Measurements from ENCODE around the gene LAMA3. TPM values are rescaled to one million over a fixed set of nuclear protein-coding genes. Genes with fewer than 3 reads are reported as not detected.

Gene LAMA3
- total RNA-seq, 1 donor from 2014 or later: 106 TPM

DNA sequence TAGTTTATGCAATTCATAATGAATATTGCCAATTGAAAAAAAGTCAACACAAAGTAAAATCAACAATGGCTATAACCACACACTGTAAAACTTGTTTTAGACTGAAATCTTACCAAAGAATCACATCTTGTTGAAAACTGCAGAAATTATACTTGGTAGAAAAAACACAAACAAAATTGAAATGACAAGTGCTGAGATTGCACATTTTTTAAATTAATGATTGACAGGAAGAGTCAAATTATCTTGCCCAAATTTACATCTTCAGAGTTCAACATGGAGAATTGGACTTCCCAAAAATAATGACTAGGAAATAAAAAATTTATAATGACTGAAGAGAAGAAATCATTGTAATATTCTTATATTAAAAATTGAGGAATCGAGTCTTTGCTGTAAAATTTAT is 240.7 kb downstream of the LAMA3 start:
- TF ChIP-seq, protein P1, sequence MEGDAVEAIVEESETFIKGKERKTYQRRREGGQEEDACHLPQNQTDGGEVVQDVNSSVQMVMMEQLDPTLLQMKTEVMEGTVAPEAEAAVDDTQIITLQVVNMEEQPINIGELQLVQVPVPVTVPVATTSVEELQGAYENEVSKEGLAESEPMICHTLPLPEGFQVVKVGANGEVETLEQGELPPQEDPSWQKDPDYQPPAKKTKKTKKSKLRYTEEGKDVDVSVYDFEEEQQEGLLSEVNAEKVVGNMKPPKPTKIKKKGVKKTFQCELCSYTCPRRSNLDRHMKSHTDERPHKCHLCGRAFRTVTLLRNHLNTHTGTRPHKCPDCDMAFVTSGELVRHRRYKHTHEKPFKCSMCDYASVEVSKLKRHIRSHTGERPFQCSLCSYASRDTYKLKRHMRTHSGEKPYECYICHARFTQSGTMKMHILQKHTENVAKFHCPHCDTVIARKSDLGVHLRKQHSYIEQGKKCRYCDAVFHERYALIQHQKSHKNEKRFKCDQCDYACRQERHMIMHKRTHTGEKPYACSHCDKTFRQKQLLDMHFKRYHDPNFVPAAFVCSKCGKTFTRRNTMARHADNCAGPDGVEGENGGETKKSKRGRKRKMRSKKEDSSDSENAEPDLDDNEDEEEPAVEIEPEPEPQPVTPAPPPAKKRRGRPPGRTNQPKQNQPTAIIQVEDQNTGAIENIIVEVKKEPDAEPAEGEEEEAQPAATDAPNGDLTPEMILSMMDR (IDR thresholded peaks at IDR 0.05): no peak
- TF ChIP-seq POLR2AphosphoS5 (IDR thresholded peaks at IDR 0.05; ENCODE audit: insufficient read depth in 1 of 2, low read depth in 1 of 2) (no peak), POLR2A (IDR thresholded peaks at IDR 0.05) (no peak)
- DNase-seq (ENCODE audit: extremely low spot score in 2 of 2): no peak

DNA sequence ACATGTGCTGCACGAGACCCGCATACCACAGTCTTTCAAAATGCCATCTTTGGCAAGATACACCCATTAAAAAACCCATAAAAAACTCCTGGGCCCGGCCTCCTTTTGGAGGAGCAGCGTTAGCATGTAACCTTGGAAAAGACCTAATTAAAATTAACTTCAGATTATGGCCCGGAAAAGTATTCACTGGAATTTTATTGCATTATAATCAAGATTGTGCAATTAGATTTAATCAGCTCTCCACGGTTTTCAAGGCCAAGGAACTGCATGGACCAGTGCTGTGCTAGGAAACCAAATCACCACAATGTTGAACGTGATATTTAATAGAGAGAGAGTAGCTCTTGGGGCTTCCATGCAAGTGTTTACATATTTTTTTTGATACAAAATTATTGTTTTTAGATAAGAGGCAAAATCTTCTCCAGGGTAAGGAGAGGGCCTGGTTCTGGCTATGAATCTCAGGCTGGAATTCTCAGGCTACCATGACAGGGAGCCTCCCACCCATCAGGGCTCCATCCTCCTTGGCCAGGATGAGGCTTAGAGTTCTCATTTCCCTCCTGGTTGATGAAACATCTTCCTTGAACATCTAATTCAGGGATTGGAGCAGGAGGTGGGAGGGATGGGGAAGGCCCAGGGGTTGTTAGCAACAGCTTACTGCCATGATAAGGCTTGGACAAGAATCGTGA is 243.3 kb downstream of the LAMA3 start:
- DNase-seq (ENCODE audit: extremely low spot score in 2 of 2): no peak
- peaks cover 0 to 55% of the 10 kb centered on the region in 2 donors for H3K36me3 ChIP-seq
- intact Hi-C loops (cut with DNase I): loop anchor here (10.0 kb wide), 2 partner anchors 82 to 192 kb away; partner anchors contain the start of gene TTC39C
- no peaks in the 10 kb centered on the region for H3K27me3 ChIP-seq
- TF ChIP-seq POLR2AphosphoS5 (IDR thresholded peaks at IDR 0.05; ENCODE audit: insufficient read depth in 1 of 2, low read depth in 1 of 2): no peak
- no peak for TF ChIP-seq POLR2A (IDR thresholded peaks at IDR 0.05)
- TF ChIP-seq, protein P1 (IDR thresholded peaks at IDR 0.05): no peak
- H3K4me3 ChIP-seq: no peak overlapping the region
- no peak overlapping the region for H3K27ac ChIP-seq
- no peaks in the 10 kb centered on the region for H3K4me1 ChIP-seq
- no peaks in the 10 kb centered on the region for H3K9me3 ChIP-seq

More for the DNA sequence above, 240.7 kb downstream of the LAMA3 start:
- no peak overlapping the region for H3K27ac ChIP-seq
- H3K9me3 ChIP-seq: no peaks in the 10 kb centered on the region
- no peaks in the 10 kb centered on the region for H3K27me3 ChIP-seq
- intact Hi-C loops (cut with DNase I): loop anchor here (10.0 kb wide), 2 partner anchors 85 to 195 kb away; partner anchors contain the start of gene TTC39C
- peaks cover 0 to 59% of the 10 kb centered on the region in 2 donors for H3K36me3 ChIP-seq
- H3K4me3 ChIP-seq: no peak overlapping the region
- no peaks in the 10 kb centered on the region for H3K4me1 ChIP-seq

DNA sequence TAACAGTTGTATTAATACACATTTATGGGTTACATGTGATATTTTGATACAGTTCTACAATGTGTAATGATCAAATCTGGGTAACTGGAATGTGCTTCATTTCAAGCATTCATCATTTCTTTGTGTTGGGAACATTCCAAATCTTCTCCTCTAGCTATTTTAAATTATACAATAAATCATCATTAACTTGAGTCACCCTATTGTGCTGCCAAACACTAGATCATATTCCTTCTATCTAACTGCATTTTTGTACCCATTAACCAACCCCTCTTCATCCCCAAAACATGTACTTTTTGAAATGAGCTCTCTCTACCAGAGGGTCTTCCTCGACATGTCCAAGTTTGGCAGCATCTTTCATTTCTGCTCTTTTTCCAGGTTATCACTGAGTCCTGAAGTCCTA is 244.2 kb downstream of the LAMA3 start:
- DNase-seq (ENCODE audit: extremely low spot score in 2 of 2): no peak
- H3K4me1 ChIP-seq: no peaks in the 10 kb centered on the region
- TF ChIP-seq POLR2AphosphoS5 (IDR thresholded peaks at IDR 0.05; ENCODE audit: insufficient read depth in 1 of 2, low read depth in 1 of 2) (no peak), POLR2A (IDR thresholded peaks at IDR 0.05) (no peak)
- TF ChIP-seq, protein P1 (IDR thresholded peaks at IDR 0.05): no peak
- H3K9me3 ChIP-seq: no peaks in the 10 kb centered on the region
- no peak overlapping the region for H3K4me3 ChIP-seq
- H3K27me3 ChIP-seq: no peaks in the 10 kb centered on the region
- intact Hi-C loops (cut with DNase I): loop anchor here (10.0 kb wide), 2 partner anchors 81 to 191 kb away; partner anchors contain the start of gene TTC39C
- H3K36me3 ChIP-seq: peaks cover 0 to 47% of the 10 kb centered on the region in 2 donors
- H3K27ac ChIP-seq: no peak overlapping the region

DNA sequence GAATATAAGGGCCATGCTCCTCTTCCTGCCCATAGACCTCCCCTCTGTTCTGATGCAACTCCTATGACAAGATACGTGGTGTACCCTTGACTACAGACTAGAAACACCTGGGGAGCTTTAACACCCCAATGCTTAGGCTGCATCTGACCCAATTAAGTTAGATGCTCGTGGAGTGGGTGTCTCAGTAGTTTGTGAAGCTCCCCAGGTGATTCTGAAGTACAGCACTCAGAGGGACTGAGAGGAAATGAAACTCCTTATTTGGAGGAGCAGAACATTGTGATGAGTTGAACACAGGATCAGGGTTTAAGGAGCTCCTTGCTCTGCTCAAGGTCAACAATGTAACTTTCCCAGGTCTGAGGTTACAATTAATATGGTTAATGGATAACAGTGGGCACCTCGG is 245.0 kb downstream of the LAMA3 start:
- Histone ChIP-seq H3K36me3 (peaks cover 0 to 44% of the 10 kb centered on the region in 2 donors), H3K9me3 (no peaks in the 10 kb centered on the region), H3K27ac (no peak overlapping the region), H3K27me3 (no peaks in the 10 kb centered on the region), H3K4me1 (no peaks in the 10 kb centered on the region), H3K4me3 (no peak overlapping the region)
- intact Hi-C loops (cut with DNase I): loop anchor here (10.0 kb wide), 2 partner anchors 81 to 191 kb away; partner anchors contain the start of gene TTC39C
- TF ChIP-seq POLR2AphosphoS5 (IDR thresholded peaks at IDR 0.05; ENCODE audit: insufficient read depth in 1 of 2, low read depth in 1 of 2) (no peak), POLR2A (IDR thresholded peaks at IDR 0.05) (no peak)
- TF ChIP-seq, protein P1 (IDR thresholded peaks at IDR 0.05): no peak
- peak in 1 of 2 donors; percentile 42 for DNase-seq (ENCODE audit: extremely low spot score in 2 of 2)

DNA sequence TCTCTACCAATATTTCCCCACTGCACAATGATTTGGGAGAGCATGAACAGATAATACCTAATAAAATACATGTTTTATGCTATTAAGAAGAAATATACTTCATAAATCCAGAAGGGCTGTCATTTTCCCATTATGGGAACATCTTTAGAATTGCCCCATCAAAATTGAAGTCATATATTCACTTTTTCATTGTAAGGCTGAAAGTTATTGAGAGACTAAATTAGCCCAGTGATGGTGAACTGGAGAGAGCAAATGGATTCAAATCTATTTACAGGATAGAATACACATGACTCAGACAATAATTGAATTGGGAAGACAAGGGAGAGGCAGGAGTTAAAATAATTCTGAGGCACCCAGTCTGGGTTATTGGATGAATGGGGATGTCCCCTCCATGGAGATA is 245.6 kb downstream of the LAMA3 start:
- TF ChIP-seq POLR2A (IDR thresholded peaks at IDR 0.05) (no peak), POLR2AphosphoS5 (IDR thresholded peaks at IDR 0.05; ENCODE audit: insufficient read depth in 1 of 2, low read depth in 1 of 2) (no peak)
- TF ChIP-seq, protein P1 (IDR thresholded peaks at IDR 0.05): no peak
- DNase-seq (ENCODE audit: extremely low spot score in 2 of 2): no peak
- Histone ChIP-seq H3K27me3 (no peaks in the 10 kb centered on the region), H3K9me3 (no peaks in the 10 kb centered on the region), H3K4me3 (no peak overlapping the region), H3K4me1 (no peaks in the 10 kb centered on the region), H3K27ac (no peak overlapping the region), H3K36me3 (peaks cover 0 to 50% of the 10 kb centered on the region in 2 donors)
- intact Hi-C loops (cut with DNase I): loop anchor here (10.0 kb wide), 2 partner anchors 80 to 190 kb away; partner anchors contain the start of gene TTC39C
